Ramos (cell line): Measurements from ENCODE around the gene IMPA2.
"Not testable (repeated sequence)": the region's sequence is repeated elsewhere in the genome, so short reads cannot be mapped to it uniquely, and the experiment has no call there.

ENCODE experiments used
- in situ Hi-C: fragments of 300-500 bp; cut with MboI; formaldehyde crosslinking; loops from one replicate; pipeline ENCODE4 v1.14.3; 2022; ENCODE audit warnings: low sequenced_read_pairs; ENCODE audit not compliant: unreplicated experiment

IMPA2 gene

DNA sequence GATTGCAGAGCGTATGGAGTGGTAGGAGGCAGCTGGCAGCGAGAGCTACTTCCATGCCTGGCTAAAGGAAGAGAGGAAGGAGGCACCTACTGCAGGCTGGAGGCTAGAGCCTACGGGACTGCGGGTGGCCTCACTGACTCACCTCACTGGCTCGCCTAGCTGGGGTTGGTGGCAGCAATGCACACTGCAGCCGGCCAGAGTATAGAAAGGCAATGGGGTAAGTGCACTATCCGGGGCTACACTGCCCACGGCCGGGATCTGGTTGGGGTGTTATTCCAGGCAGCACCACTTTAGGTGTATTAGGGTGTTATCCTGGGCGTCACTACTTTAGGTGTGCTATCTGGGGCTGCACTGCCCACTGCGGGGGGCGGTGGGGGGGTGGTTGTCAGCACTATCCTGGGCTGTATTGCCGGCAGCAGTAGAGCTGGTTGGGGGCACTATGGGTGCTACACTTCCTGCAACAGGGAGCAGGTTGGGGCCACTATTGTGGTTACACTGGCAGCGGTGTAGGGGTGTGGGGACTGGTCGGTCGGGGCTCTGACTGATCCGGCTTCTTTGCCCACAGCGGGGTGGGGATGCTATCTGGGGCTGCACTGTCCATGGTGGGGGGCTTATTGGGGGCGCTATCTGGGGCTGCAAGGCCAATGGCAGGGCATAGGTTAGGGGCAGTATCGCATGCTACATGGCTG is 79.0 kb downstream of the IMPA2 start:
- in situ Hi-C loops = no loop called here

DNA sequence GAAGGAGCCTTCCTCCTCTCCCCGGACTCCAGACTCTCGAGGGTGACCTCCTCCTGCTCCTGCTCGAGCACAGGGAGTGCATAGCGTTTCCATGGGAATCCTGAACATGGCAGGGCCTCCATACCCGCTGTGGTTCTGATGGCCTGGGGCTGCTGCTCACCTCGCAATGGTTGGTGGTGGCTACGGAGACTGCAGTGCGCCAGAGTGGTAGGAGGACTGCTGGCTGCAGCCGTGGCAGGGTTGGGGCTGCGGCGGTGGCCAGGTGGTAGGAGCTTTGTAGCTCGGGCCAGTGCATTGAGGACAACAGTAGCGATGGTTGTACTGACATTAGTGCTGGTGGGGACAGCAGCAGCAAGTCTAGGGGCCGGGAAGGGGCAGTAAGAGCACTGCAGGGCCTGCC is 80.4 kb downstream of the IMPA2 start:
- in situ Hi-C loops = no loop called here

DNA sequence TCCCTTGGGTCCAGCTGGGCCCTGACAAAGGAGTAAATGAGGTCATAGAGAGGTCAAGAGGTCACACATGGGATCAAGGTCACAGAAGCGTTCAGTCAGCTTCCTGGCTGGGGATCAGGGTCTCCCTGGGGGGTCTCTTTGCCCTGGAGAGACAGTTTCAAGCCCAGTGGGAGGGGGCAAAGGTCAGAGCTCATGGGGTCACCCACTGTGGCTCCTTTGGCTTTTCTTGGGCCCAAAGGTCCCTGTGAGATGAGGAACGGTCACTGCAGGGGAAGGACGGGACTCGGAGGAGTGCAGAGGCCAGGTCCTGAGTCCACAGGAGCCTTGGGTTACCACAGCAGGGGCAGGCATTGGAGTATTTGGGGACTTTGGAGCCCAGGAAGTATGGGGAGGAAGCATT is 81.7 kb downstream of the IMPA2 start:
- in situ Hi-C loops = no loop called here

DNA sequence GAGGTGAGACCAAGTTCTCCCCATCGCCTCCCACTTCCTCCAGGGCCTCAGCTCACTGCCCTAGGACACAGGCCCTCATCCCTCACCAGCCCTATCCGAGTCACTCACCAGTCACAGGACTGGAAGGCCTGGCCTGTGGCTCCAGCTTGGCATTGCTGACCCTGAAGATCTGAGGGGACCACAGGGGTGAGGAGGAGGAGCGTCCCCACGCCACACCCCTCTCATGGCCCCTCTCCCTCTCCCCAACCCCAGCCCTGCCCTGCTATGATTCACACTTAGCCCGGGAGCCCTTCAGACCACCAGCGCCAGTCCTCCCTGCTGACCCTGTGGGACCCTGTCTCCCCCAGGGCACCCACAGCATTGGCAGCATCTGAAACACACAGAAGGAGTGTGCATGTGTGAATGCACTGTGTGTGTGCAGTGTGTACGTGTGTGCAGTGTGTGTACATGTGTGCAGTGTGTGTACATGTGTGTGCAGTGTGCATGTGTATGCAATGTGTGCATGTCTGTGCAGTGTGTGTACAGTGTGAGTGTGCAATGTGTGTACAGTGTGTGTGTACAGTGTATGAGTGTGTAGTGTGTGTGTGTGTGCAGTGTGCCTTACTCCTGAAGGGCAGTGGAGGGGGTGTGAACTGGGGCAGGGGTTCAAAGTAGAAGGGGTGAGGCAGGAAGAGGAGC is 82.9 kb downstream of the IMPA2 start:
- in situ Hi-C loops = no loop called here

DNA sequence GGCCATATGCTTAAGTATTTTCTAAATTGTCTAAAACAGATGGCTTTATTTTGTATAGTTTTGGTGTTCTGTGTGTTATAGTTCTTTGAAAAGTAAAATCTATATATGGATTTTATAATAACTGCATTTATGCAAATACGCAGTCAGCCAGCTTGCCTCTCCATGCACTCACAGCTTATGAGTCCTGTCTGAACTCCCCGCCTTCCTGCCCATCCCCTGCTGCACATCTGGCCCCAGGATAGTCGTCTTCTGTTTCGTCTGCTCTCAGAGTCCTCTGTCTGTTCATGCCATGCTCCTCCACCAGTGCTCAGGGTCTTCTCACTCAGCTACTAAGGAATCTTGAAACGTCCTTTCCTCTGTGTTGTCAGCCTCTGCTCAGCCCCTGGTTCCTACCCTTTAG is 84.1 kb downstream of the IMPA2 start:
- in situ Hi-C loops = no loop called here

DNA sequence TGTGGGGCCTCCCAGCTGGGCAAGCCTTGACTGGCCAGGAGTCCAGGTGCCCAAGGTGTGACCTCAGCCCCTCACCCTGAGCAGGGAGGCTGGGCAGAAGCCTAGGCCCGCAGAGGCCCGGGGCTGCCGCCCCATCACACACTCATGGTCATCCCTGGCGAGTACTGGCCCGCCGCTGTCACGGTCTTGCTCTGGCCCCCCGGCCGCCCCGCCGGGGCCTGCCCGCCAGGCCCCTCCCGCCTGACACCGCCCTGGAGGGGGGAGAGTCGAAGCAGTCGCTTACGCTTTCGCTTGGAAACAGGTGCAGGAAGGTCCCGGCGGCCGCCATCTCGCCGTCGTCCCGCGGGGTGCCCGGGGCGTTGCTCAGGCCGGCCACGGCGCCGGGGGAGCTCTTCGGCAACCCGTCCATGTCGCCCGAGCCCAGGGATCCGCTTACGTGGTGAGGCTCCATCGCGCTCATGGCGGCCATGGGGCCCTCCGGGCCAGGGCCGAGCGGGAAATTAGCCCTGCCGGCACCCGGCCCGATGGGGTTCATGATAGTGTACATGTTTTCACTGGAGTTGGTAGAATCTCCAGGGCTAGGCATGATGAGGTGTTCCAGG is 85.7 kb downstream of the IMPA2 start:
- in situ Hi-C loops = no loop called here

DNA sequence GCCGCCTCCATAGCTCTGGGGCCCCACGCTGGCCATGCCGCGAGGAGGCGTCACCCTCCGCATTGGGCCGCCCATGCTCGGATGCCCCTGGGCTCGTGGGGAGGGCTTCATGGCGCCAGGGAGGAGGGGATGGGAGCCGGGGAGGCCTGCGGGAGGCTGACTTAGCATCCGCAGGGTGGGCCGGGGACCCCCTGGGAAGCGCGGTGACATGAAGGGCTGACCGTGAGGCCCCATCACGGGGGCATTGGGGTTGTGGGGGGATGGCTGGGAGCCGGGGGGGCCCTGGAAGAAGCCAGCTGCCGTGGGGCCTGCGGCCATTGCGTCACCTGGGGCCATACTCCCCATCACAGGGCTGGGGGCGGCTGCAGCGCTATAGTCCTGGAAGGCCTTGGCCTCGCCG is 86.4 kb downstream of the IMPA2 start:
- in situ Hi-C loops = no loop called here

DNA sequence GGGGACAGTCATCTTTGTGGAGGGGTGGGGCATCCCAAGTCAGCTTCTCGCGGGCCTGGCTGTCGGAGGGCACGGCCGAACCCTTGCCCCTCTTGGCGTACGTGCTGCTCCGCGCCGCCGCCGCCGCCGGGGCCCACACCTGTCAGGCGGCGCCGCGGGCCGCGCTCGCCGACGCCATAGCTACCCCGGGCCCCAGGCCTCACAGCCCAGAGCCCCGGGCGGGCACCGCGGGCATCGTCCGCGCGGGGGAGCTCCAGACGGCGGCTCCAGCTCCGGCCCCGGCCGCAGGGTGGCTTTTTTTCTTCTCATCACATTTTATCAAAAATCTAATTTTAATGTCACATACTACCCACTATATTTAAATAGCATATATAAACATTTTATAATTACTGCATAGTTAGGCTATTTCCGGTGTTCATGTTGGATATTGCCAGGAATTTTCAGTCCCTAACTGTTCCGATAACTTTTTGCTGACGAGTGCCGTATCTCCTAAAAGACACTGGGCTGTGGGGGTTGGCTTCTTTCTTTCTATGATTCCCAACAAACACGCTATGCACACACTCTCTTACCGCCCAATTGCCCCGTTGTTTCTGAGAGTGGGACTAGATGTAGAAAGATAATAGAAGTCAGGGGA is 87.1 kb downstream of the IMPA2 start:
- in situ Hi-C loops = not testable (repeated sequence)

DNA sequence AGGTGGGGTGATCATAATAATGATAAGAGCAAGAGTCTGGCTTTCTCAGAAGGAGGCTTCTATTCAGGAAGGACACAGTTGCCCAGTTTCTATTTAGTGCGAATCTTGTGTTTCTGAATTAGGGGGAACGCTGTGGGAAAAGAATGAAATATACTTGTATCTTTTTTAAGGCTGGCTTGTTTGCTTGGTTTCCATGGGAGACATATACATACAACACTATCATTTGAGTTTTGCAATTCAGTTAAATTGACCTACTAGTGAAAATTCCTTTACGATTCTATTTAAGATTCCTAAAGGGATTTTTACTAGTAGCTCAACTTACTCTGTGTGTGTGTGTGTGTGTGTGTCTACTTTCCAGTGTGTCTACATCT is 87.6 kb downstream of the IMPA2 start:
- in situ Hi-C loops = no loop called here

DNA sequence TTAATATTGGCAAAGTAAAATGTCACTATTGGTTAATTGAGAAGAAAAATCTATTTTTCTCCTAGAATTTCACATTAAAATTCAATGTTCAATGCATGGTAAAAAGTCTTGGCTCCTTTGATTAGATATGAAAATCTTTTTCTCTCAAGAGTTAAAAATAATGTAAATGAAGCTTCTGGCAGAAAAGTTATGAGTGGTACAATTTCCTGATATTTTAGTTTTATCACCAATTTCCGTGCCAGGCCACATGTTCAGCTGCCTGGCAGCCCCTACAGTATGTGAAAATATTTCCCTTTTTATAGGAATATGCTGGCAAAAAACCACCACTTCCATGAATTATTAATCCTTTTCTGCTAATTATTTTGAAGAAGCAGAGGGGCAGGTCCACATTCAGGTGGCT is 89.8 kb downstream of the IMPA2 start:
- in situ Hi-C loops = not testable (repeated sequence)

DNA sequence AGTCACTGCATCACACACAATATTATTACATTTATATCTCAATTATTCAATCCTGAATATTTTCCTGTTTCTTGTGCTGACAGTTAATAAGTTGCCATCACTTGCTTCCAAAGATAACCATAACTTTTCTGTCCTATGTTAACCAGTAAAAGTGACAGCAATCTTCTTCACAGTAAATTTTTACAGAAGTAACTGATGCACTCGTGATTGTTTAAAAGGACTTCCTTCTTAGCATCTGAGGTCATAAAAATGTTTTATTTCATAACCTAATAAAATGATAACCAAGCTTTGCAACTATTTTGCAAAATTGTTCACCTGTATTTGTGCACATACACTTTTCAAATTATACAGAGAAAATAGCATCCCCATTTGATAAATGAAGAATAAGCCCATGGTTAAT is 91.7 kb downstream of the IMPA2 start:
- in situ Hi-C loops = no loop called here

DNA sequence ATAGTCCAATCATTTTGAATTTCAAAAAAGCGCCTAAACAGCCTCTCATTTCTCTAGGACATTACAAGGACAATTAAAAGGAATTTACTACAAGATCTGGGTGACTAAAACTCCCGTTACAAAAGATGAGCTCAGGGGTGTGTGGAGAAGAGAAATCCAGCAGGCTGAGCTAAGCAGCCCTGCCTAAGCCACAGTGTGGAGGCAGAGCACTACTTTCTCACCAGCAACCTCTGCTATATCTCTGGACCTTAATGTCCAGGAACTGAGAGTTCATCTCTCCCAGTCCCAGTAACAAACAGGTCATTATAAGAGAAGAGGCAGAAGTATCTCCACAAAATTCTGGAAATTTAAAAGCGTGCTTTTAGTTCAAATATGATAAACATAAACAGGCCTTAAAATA is 93.4 kb downstream of the IMPA2 start:
- in situ Hi-C loops = no loop called here

DNA sequence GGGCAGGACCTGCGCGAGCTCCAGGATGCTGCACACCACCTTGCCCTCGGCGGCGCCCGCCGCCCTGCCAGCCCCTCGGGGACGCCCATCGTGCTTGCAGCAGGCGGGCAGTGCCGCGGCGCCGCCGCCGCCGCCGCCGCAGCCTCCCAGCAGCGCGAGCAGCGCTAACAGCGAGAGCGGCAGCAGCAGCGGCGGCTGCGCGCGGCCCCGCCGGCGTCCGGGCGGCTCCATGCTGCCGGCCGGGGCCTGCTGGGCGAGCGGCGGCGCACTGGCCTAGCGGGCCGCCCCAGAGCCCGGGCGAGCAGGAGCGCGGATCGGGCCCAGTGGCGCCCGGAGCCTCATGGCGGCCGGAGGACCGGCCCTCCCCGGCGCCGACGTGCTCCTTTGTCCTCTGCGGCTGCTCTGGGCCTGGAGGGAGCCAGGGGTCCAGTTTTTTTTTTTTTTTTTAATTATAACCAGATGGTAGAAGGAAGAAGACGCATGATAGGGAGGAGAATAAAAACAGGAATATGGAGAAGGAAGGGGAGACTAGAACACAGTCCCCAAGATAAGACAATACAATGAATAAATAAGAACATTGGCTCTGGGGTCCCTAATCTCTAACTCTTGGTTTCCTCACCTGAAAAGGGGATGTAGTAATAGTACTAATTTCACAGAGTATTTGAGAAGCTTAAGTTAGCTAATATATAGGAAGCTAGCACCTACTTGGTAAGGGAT is 95.3 kb downstream of the IMPA2 start:
- in situ Hi-C loops = no loop called here

DNA sequence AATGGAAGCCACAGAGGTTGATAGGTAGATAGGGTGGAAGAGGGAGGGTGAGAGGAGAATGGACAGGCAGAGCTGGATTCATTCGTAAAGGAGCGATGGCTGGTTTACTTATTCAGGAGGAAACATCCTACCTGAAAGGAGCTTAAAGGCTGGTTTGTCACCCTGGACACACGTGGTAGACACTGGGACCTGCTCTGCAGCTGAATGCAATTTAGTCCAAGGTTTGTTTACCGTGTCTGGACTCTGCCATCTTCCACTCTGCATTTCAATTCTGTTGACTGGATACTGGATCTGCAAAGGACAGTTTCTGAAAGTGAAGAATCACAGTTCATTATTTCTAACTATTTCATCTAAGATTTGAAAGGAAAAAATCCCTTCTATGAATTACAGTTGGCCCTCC is 96.7 kb downstream of the IMPA2 start:
- in situ Hi-C loops = not testable (repeated sequence)

DNA sequence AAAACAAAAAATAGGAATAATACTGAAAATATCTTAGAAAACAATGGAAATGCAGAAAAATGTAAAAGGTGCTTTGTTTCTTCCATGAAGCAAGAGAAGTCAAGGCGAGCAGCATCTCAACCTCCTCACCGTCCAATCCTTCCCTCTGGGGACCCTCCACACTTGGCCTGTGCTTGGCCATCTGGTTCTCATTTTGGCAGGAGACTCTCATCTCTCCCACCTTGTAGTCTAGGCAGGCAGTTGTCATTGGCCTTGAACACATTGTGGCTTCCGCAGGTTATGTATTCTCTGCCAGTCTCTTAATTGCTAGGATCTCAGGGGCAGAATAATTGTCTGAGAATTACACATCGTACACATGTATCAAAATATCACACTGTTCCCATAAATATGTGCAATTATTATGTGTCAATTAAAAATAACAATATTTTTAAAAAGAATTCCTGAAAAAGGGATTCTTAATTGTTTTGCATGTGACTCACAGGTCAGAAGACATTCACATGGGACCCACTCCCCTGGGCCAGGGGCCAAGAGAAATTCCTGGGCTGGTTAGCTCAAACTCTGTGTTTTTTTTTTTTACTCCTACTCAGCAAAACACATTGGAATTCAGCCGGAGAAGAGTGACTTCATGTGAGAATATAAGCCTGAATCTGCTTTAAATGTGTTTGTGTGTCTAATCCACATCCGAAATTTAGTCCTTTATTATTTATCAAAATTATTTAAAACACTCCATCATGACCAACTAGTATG is 98.4 kb downstream of the IMPA2 start:
- in situ Hi-C loops = no loop called here
